HG02981 (cell line): ENCODE data around the gene MAGI1.

Experiments used
- ATAC-seq: cut with Tn5 transposase; IDR thresholded peaks from one replicate; pipeline ENCODE4 v1.9.1; 2021; ENCODE audit warnings: mild to moderate bottlenecking, moderate library complexity; ENCODE audit not compliant: unreplicated experiment

MAGI1 gene

DNA sequence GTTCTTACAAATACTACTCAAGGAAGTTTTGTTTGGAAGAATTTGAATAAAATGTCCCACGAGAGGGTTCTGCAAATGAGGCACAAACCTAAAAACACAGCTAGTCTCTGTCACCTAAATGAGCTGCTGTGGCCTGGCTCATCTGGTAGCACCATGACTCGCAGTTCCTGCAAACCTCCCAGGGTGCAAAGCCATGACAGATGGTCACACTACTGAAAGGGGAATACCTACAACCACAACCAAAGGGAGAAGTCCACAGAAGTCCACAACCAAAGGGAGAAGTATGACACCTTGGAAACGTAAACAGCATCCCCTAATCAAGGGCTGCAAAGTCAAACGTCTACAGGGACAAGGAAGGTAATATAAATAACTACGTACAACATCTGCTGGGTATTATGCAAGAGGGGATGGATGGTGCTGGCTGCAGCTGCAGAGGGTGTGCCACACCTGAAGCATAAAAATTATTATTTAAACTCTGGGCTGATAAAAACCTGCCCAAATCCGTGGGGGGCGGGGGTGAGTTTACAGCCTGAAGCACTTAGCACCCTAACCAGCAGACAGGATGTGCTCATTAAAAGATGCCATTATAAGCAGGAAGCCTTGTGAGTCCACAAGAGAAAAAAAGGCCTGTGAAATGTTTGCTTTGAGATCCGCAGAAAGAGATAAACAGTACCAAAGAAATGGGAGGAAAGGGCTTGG is 184.0 kb downstream of the MAGI1 start:
- ATAC-seq: no peak

DNA sequence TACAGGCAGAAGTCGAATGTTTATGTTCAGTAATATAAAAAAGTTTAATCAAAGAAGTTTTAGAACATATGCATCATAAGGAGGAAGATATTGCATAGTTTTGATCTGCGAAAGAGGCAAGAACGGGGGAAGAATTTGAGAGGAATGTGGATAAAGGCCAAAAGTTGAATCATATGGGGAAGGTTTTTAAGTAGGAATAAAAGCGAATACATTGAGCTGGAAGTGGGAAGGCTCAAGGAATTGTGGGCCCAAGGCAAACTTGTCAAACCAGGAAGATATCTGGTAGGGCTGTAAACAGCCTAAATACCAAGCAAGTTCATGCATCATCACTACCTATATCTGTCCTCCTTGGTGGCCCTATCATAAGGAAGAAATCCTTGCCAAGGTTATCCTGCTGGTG is 186.9 kb downstream of the MAGI1 start:
- ATAC-seq: no peak

DNA sequence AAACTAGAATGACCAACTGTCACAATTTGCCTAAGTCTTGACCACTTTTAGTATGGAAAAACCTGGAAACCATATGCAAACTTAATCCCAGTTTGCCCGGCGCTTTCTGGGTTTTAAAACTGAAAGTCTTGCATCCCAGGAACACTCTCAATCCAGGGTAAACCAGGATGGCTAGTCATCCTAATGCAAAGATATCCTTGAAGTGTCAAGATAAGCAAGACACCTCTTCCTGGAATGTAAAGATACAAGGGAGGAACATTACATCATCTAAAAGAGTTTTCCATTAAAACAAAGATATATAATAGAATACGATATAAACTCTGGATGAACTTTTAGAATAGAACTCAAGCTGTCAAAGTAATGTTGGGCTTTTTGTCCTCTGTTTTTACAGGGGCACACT is 188.5 kb downstream of the MAGI1 start:
- no peak for ATAC-seq

DNA sequence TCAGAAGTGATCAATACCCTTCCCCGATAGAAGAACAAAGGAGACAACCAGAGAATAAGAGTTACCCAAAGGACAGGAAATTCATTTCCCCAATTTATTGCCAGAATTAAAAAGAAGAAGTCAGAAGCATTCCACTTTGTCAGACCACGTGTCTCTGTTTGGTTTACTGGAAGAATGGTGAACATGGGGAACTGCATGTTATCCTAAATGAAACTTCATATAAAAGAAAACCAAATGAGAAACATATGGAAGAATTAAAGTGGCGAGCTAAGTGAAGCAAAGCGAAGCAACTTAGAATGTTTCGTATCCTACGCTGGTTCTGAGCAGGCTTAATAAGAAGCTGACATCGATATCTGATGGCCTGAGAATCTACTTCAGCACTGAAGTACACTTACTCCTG is 190.7 kb downstream of the MAGI1 start:
- ATAC-seq: no peak

DNA sequence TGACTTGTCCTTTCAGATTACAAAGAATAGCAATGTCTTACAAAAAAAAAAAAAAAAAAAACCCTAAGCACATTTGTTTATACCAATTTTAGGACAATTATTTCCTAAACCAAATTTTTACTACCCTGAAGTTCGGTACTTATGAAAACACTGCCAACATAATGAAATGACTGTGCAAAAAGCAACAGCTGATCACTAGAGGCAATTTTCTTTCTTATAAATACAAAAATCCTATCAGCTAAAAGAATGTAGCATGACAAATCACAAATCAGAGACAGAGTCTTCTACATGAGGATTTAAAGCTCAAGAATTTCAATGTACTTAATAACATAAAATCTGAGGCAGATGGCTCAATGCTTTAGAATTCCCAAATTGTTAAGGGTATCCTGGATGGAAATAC is 191.8 kb downstream of the MAGI1 start:
- ATAC-seq: no peak

DNA sequence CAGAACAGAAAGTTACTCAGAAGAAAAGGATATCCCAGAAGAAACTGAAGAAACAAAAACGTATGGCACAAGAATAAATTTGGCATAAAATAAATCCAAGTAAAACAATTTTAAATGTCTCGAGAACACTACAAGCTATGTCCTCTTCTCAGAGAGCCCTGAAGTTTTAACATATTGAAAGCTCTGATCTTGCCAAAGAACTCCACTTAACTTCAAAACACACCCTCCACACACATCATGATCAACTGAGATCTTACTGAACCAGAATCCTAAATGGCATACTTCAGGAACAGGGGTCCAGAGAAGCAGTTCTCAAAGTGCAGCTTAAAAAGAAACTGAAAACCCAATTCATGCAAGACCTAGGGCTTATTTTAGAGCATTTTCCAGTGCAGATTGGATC is 194.3 kb downstream of the MAGI1 start:
- ATAC-seq: no peak

DNA sequence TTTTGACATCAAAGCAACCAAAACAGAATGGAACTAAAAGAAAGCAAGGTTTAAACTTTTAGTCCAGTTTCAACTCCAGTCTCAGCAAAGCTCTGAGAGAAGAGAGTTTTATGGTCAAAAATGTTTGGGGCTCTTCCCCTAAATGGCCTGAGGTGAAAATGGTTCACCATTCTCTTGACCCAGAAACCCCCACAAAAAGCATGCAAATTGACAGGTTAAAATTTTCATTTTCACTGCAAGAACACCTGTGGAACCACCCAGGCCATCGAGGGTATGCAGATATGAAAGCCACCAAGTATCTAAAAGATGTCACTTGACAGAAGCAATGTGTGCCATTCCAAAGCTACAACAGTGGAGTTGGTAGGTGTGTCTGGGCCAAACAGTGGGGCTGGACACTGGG is 195.0 kb downstream of the MAGI1 start:
- no peak for ATAC-seq

DNA sequence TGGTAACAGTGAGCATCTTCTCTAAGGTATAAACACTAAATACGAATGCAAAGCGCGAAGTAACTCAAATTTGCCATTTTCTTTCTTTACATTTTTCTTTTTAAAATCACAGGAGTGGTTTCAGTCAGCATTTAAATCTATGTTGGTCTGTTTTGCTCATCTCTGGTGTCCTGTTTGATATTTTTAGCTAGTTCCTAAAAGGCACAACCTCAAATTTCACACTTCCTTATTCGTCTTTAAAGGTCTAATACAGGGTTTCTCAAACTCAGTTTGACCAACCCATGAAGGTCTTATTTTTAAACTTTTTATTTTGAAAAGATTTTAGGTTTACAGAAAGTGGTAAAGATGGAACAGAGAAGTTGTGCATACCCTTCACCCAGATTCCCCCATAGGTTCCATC is 201.1 kb downstream of the MAGI1 start:
- no peak for ATAC-seq

DNA sequence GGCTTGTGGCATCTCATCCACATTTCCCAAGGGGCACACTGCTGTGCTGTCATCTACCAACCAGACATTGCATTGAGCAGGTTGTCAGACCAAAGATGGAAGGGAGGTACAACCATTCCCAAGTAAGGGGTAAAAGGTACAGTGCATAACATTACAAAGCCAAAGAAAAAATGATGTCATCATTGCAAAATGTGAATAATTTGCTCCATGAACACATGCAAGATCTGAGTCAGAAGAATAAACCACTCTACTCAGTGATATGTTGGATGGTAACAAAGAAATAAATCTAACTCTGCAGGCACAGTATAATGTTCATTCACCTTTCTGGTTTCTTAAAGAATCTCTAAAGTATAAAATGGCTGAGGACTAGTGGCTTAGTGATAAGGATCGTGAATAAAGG is 202.7 kb downstream of the MAGI1 start:
- ATAC-seq: no peak

DNA sequence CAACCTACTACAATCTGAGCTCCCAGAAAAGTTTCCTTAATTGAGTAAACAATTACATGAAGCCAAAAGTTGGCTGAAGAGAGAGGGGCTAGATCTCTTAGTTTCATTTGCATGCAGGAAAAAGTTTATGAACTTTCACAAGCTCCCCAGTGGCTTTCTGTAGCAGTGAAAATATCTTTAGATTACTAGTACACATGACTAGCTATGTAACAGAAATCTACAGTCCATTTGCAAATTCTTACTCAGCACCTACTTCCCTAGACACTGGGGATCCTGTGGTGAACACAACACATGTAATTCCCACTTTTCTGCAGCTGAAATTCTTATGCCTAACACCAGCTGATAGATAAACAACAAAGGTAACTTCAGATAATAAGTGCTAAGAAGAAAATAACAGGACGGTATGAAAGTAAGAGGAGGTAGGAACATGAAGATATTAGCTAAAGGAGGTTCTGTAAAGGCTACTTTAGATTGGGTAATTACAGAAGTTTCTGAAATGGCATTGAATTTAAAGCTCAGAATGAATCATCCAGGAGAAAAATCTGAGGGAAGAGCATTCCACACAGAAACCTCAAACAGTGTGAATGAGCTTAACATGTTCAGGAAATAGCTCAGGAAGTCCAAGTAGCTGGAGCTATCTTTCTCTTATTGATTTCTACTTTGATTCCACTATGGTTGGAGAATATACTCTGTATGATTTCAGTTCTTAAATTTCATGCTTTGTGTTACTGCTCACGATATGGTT is 204.8 kb downstream of the MAGI1 start:
- ATAC-seq: no peak

DNA sequence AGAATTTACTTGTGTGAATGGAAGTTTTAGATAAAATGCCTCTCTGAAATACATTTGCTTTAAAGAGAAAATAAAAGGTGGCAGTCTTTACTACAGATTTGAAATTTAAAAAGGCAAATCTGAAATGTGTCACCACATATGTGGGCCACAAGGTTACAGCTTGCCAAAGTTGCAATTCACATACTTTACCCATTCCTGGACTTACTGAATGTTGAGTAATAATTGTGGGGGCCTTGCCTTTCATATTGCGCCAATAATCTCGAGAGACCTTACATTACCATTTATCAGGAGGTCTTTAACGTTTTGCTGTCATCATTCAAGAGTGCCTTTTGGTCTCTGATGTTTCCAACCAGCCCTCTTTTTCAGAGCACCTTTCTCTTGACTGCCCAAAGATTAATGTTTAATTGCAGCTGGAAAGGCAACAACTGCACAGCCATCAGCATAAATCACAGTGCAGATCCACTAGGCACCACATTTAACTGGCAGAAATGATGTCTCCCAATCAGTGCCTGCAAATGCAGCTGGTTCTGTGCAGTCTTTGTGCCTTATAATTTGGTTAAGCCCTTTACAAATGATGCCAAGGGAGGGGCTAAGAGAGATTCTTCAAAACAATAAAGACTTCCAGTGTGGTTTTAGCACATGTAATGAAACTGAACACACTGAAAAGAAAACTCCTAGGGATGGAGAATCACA is 206.8 kb downstream of the MAGI1 start:
- no peak for ATAC-seq

DNA sequence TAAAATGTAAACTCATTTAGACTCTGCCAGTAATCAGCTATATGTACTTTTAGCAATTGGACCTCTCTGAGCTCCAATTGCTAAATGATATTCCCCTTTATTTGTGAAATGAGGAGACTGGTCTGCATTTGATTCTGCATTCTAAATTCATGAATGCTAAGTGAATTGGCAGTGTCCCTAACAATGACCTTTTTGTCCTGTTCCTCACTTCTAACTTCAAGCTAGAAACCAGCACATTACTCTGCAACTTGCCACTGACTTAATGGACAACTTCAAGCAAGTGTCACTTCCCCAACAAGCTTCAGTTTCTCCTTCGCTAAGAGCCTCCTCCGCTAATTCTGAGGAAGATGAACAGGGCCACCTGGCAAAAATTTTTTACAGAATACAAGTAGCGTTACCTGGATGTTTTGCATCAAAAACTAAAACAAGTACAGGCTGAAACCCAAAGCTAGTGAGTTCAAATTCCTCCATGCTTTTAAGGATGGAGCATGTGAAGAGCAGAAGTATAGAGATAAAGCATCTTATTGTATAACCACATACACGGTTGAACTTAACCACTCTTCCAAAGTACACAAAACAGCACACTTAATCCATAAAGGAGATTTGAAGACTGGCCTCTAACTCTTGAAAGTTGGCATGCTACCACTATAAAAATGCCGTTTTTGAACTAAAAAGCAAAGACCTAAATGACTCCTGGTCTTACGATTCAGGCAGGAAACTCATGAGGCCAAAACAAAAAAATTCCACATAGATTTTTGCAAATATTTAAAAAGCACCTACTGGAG is 207.6 kb downstream of the MAGI1 start:
- ATAC-seq: no peak

DNA sequence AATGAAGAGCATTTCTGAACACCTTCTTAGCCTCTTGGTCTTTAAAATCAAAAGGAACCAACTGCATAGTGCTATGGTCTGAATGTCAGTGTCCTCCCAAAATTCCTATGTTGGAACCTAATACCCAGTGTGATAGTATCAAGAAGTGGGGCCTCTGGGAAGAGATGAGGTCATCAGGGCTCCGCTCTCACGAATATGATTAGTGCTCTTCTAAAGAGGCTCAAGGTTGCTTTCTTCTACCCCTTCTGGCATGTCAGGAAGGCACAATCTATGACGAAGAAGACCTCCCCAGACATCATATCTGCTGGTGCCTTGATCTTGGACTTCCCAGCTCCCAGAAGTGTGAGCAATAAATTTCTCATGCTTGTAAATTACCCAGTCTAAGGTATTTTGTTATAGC is 209.5 kb downstream of the MAGI1 start:
- no peak for ATAC-seq

DNA sequence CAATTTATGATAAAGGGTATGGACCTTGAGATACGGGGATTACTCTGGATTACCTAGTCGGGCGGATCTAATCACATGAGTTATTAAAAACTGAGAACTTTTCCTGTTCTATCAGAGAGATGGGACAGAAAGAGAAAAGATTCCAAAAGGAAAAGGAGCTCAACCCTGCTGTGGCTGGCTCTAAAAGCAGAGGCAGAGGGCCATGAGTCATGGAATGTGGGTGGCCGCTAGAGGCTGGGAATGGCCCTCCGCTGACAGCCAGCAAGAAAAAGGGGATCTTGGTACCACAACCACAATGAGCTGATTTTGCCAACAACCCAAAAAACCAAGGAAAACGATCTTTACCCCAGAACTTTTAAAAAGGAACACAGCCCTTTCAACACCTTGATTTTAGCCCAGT is 210.0 kb downstream of the MAGI1 start:
- no peak for ATAC-seq

DNA sequence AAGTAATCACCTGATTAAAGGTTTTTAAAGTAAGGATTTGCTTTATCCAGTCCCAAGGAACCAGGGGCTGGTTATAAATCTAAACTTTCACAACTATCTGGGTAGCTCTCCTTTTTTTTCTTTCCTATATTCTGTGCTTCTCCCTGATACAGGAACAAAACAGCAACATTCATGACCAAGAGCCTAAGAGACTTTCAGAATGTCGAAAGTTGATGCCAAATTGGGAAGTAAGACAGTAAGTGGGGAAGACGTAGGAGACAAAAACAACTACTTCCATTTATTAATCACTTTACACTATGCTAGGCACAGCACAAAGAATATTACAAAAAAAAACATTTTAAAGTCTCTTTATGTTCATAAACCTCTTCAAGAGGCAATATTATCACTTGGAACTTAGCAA is 211.6 kb downstream of the MAGI1 start:
- no peak for ATAC-seq

DNA sequence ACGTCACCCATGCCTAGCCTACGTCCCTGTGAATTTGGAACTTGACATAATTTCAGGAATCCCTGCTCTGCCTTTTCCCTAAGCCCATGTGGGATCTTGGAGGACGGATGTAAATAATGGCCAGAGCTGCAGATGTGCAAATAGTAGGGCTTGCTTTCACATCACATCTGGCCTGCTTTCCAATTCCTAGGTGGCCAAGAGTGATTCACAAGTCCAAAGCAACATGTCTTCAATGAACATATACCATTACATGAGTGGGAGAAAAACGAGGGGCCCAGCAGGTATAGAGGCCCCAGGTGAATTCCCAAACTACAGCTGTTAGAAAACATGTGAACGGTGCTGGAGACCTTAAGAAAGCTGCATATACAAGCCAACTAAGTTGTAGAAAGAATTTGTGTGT is 214.6 kb downstream of the MAGI1 start:
- ATAC-seq: no peak

DNA sequence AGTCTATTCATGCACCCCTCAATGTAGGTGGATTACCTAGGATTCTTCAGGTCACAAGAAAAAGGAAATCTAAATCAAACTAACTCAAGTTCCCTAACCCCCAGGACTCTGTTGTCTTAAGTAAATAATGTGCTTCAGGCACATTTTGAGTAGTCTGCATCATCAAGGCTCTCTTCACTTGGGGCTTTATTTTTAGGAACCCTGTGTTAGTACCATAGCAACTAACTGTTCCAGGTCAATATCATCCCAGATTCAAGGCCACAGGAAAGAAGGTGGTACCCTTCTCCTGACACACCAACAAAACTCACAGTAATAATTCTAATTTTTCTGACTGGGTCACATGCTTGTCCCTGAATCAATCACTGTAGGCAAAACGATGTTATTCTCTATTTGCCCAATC is 218.1 kb downstream of the MAGI1 start:
- no peak for ATAC-seq

DNA sequence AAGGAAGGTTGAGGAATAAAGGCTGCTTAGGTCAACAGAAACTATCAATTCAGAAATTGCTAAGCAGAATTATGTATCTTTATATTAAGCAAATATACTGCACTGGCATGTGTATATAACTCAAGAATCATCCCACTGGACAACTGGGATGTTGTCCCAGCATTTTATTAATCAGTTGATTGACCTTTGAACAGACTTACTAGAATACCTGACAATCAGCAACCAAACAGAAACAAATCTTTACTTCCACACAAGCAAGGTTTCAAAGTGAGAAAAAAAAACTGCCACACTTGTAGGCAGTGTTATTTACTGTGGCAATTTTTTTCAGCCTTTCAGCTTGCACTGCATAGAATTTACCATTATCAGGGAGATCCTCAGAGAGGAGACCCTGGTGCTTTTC is 218.8 kb downstream of the MAGI1 start:
- no peak for ATAC-seq

DNA sequence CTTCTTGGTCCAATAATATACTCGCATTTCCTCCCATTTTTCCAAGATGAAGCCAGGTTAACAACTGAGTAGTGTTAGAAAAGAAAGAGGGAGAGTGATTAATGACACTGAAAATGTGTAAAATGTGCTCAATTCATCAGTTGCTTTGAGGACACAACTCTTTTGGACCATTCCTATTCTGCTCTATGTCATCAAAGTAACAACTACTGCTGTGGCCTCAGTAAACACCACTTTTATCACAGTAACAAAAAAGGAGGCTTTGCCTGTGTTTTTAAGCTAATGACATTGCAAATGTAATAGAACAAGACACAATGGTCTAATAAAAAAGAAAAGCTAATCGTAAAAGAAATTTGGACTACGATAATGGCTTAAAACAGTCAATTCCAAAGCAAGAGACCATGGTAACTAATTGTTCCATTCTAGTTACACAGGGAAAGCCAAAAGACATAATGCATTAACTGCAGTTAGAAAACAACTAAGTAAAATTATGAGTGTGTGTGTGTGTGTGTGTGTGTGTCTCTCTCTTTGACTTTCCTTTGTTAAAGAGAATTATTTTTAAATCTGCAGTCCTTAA is 221.1 kb downstream of the MAGI1 start:
- ATAC-seq: no peak

DNA sequence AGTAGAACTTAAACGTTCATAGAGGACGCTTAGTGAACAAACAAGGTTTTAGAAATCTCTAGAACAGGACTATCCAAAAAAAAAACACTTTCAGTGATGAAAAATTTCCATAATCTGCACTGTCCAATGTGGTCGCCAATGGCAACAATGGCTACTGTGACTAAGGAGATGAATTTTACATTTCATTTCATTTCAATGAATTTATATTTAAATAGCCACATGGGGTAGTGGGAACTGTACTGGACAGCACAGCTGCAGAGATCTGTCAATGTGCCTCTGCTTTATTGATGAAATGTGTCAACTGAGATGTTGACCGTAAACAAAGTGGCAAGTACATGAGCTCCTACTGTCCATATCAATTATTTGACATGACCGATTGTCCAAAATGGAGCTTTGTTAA is 222.5 kb downstream of the MAGI1 start:
- ATAC-seq: no peak
